SK-N-SH treated with all-trans-retinoic acid at 6 μM for 48 hours (cell line): ENCODE measurements around the gene GALM.

Experiments
- ATAC-seq: fragments of 200-7000 bp; cut with Tn5 transposase; 3 replicates; pipeline ENCODE4 v1.9.1; 2020; ENCODE audit warnings: mild to moderate bottlenecking, moderate library complexity
- ARNTL ChIP-seq: fragments of 450-650 bp; formaldehyde crosslinking; IDR thresholded peaks from 2 replicates; pipeline ENCODE4 v1.5.0; 2020; ENCODE audit warnings: low read depth, mild to moderate bottlenecking, moderate library complexity, borderline replicate concordance
- BACH2 ChIP-seq: fragments of 250-450 bp; sonication (Bioruptor Pico); IDR thresholded peaks from 2 replicates; pipeline ENCODE4 v1.9.0; 2021; ENCODE audit warnings: mild to moderate bottlenecking, borderline replicate concordance
- CSDC2 ChIP-seq: fragments of 250-450 bp; sonication (Bioruptor Pico); IDR thresholded peaks from 2 replicates; pipeline ENCODE4 v1.5.0; 2020; ENCODE audit warnings: mild to moderate bottlenecking, moderate library complexity
- ESRRG ChIP-seq: fragments of 250-450 bp; sonication (Bioruptor Pico); IDR thresholded peaks from 2 replicates; pipeline ENCODE4 v1.6.1; 2021; ENCODE audit warnings: mild to moderate bottlenecking
- GLIS3 ChIP-seq: fragments of 250-450 bp; sonication (Bioruptor Pico); IDR thresholded peaks from 2 replicates; pipeline ENCODE4 v1.5.0; 2020; ENCODE audit warnings: mild to moderate bottlenecking, moderate library complexity
- ISL1 ChIP-seq: fragments of 250-450 bp; sonication (Bioruptor Pico); IDR thresholded peaks from 2 replicates; pipeline ENCODE4 v2.1.2; 2022; ENCODE audit warnings: mild to moderate bottlenecking, moderate library complexity
- OSR1 ChIP-seq: fragments of 250-450 bp; sonication (Bioruptor Pico); IDR thresholded peaks from 2 replicates; pipeline ENCODE4 v1.8.0; 2022; ENCODE audit warnings: moderate library complexity, mild to moderate bottlenecking, inconsistent platforms
- PPARA ChIP-seq: fragments of 250-450 bp; sonication (Bioruptor Pico); IDR thresholded peaks from 2 replicates; pipeline ENCODE4 v1.5.0; 2020; ENCODE audit warnings: mild to moderate bottlenecking, borderline replicate concordance
- RARB ChIP-seq: fragments of 250-450 bp; sonication (Bioruptor Pico); IDR thresholded peaks from 2 replicates; pipeline ENCODE4 v1.8.0; 2021; ENCODE audit warnings: mild to moderate bottlenecking, moderate library complexity
- SNAI2 ChIP-seq: fragments of 250-450 bp; sonication (Bioruptor Pico); IDR thresholded peaks from 2 replicates; pipeline ENCODE4 v1.5.0; 2020; ENCODE audit warnings: mild to moderate bottlenecking, moderate library complexity
- TCF4 ChIP-seq: fragments of 250-450 bp; sonication (Bioruptor Pico); IDR thresholded peaks from 2 replicates; pipeline ENCODE4 v1.8.0; 2021; ENCODE audit warnings: mild to moderate bottlenecking, moderate library complexity, borderline replicate concordance
- TOX ChIP-seq: fragments of 250-450 bp; sonication (Bioruptor Pico); IDR thresholded peaks from 2 replicates; pipeline ENCODE4 v1.8.0; 2021; ENCODE audit warnings: mild to moderate bottlenecking, moderate library complexity, borderline replicate concordance
- ZC3H10 ChIP-seq: fragments of 250-450 bp; sonication (Bioruptor Pico); IDR thresholded peaks from 2 replicates; pipeline ENCODE4 v1.5.1; 2021; ENCODE audit warnings: mild to moderate bottlenecking, moderate library complexity
- ZFP3 ChIP-seq: fragments of 250-450 bp; sonication (Bioruptor Pico); IDR thresholded peaks from 2 replicates; pipeline ENCODE4 v1.5.0; 2020; ENCODE audit warnings: mild to moderate bottlenecking, moderate library complexity
- ZFP30 ChIP-seq: fragments of 450-650 bp; formaldehyde crosslinking; IDR thresholded peaks from 2 replicates; pipeline ENCODE4 v1.5.0; 2022; ENCODE audit warnings: mild to moderate bottlenecking, moderate library complexity
- ZNF565 ChIP-seq: fragments of 450-650 bp; formaldehyde crosslinking; conservative IDR thresholded peaks from 2 replicates; pipeline ENCODE4 v1.5.0; 2020; ENCODE audit warnings: low read depth, mild to moderate bottlenecking, moderate library complexity
- ZNF70 ChIP-seq: fragments of 450-650 bp; formaldehyde crosslinking; IDR thresholded peaks from 2 replicates; pipeline ENCODE4 v1.5.0; 2020; ENCODE audit warnings: mild to moderate bottlenecking, moderate library complexity
- TF ChIP-seq, protein P1 (sequence below): fragments of 250-450 bp; sonication (Bioruptor Pico); IDR thresholded peaks from 2 replicates; pipeline ENCODE4 v1.8.0; 2020; ENCODE audit warnings: mild to moderate bottlenecking, moderate library complexity, borderline replicate concordance
- TF ChIP-seq, protein P2 (sequence below): fragments of 250-450 bp; sonication (Bioruptor Pico); IDR thresholded peaks from 2 replicates; pipeline ENCODE4 v1.8.0; 2021; ENCODE audit warnings: low read depth, mild to moderate bottlenecking, moderate library complexity, borderline replicate concordance
- TF ChIP-seq, protein P3 (sequence below): fragments of 250-450 bp; sonication (Bioruptor Pico); IDR thresholded peaks from 2 replicates; pipeline ENCODE4 v1.5.0; 2020; ENCODE audit warnings: mild to moderate bottlenecking, moderate library complexity
- TF ChIP-seq, protein P4 (sequence below): fragments of 250-450 bp; sonication (Bioruptor Pico); IDR thresholded peaks from 2 replicates; pipeline ENCODE4 v1.5.1; 2021; ENCODE audit warnings: mild to moderate bottlenecking, moderate library complexity

GALM gene

DNA sequence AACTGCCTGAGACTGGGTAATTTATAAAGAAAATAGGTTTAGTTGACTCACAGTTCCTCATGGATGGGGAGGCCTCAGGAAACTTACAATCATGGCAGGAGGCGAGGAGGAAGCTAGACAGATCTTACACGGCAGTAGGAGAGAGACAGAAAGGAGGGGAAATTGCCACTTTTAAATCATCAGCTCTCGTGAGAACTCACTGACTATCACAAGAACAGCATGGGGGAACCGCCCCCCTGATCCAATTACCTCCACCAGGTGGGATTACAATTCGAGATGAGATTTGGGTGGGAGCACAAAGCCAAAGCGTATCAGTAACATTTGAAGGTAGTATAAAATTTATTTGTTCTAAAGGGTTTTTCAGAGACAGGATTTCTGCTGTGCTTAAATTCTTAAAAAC, 5.4 kb downstream of the GALM start:
- no peak for TF ChIP-seq ISL1 (CRISPR knock-in tag)
- no peak for TF ChIP-seq GLIS3 (CRISPR knock-in tag)
- TF ChIP-seq ZC3H10 (CRISPR knock-in tag) = no peak
- TF ChIP-seq TOX (CRISPR knock-in tag) = no peak
- TF ChIP-seq RARB (CRISPR knock-in tag) = no peak
- TF ChIP-seq, protein P1, sequence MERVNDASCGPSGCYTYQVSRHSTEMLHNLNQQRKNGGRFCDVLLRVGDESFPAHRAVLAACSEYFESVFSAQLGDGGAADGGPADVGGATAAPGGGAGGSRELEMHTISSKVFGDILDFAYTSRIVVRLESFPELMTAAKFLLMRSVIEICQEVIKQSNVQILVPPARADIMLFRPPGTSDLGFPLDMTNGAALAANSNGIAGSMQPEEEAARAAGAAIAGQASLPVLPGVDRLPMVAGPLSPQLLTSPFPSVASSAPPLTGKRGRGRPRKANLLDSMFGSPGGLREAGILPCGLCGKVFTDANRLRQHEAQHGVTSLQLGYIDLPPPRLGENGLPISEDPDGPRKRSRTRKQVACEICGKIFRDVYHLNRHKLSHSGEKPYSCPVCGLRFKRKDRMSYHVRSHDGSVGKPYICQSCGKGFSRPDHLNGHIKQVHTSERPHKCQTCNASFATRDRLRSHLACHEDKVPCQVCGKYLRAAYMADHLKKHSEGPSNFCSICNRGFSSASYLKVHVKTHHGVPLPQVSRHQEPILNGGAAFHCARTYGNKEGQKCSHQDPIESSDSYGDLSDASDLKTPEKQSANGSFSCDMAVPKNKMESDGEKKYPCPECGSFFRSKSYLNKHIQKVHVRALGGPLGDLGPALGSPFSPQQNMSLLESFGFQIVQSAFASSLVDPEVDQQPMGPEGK = no peak
- no peak for TF ChIP-seq ARNTL (CRISPR knock-in tag)
- TF ChIP-seq, protein P2, sequence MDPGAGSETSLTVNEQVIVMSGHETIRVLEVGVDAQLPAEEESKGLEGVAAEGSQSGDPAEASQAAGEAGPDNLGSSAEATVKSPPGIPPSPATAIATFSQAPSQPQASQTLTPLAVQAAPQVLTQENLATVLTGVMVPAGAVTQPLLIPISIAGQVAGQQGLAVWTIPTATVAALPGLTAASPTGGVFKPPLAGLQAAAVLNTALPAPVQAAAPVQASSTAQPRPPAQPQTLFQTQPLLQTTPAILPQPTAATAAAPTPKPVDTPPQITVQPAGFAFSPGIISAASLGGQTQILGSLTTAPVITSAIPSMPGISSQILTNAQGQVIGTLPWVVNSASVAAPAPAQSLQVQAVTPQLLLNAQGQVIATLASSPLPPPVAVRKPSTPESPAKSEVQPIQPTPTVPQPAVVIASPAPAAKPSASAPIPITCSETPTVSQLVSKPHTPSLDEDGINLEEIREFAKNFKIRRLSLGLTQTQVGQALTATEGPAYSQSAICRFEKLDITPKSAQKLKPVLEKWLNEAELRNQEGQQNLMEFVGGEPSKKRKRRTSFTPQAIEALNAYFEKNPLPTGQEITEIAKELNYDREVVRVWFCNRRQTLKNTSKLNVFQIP = no peak
- TF ChIP-seq ZFP3 (CRISPR knock-in tag) = no peak
- TF ChIP-seq TCF4 (CRISPR knock-in tag) = no peak
- TF ChIP-seq OSR1 (CRISPR knock-in tag) = no peak
- no peak for TF ChIP-seq SNAI2 (CRISPR knock-in tag)
- no peak for TF ChIP-seq PPARA (CRISPR knock-in tag)
- no peak for TF ChIP-seq ZFP30 (CRISPR knock-in tag)
- no peak for TF ChIP-seq ESRRG (CRISPR knock-in tag)
- no peak for TF ChIP-seq CSDC2
- TF ChIP-seq, protein P3, sequence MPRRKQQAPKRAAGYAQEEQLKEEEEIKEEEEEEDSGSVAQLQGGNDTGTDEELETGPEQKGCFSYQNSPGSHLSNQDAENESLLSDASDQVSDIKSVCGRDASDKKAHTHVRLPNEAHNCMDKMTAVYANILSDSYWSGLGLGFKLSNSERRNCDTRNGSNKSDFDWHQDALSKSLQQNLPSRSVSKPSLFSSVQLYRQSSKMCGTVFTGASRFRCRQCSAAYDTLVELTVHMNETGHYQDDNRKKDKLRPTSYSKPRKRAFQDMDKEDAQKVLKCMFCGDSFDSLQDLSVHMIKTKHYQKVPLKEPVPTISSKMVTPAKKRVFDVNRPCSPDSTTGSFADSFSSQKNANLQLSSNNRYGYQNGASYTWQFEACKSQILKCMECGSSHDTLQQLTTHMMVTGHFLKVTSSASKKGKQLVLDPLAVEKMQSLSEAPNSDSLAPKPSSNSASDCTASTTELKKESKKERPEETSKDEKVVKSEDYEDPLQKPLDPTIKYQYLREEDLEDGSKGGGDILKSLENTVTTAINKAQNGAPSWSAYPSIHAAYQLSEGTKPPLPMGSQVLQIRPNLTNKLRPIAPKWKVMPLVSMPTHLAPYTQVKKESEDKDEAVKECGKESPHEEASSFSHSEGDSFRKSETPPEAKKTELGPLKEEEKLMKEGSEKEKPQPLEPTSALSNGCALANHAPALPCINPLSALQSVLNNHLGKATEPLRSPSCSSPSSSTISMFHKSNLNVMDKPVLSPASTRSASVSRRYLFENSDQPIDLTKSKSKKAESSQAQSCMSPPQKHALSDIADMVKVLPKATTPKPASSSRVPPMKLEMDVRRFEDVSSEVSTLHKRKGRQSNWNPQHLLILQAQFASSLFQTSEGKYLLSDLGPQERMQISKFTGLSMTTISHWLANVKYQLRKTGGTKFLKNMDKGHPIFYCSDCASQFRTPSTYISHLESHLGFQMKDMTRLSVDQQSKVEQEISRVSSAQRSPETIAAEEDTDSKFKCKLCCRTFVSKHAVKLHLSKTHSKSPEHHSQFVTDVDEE (CRISPR knock-in tag) = no peak
- TF ChIP-seq ZNF70 (CRISPR knock-in tag) = no peak
- TF ChIP-seq BACH2 = no peak
- TF ChIP-seq, protein P4, sequence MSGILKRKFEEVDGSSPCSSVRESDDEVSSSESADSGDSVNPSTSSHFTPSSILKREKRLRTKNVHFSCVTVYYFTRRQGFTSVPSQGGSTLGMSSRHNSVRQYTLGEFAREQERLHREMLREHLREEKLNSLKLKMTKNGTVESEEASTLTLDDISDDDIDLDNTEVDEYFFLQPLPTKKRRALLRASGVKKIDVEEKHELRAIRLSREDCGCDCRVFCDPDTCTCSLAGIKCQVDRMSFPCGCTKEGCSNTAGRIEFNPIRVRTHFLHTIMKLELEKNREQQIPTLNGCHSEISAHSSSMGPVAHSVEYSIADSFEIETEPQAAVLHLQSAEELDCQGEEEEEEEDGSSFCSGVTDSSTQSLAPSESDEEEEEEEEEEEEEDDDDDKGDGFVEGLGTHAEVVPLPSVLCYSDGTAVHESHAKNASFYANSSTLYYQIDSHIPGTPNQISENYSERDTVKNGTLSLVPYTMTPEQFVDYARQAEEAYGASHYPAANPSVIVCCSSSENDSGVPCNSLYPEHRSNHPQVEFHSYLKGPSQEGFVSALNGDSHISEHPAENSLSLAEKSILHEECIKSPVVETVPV (CRISPR knock-in tag) = no peak
- no peak for ATAC-seq

DNA sequence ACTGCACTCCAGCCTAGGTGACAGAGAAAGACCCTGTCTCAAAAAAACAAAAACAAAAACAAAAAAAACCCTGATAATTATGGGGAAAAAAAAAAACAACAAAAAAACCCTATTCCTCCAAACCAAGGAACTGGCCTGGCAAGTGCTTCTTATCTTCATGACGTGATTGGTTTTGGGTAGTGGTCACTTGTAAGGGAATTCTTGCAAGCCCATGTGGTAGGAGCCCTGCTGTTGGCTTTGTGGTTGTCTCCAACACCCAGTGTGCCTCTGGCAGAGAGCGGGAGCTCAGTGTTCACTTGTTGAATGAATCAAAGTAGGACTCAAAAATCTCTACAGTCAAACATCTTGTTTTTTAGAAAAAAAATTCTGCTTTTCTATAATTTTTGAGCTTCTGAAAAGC, 6.0 kb downstream of the GALM start:
- ATAC-seq = no peak
- TF ChIP-seq, protein P2 = no peak
- TF ChIP-seq TOX (CRISPR knock-in tag) = no peak
- TF ChIP-seq, protein P4 (CRISPR knock-in tag) = no peak
- no peak for TF ChIP-seq ZNF565 (CRISPR knock-in tag)
- TF ChIP-seq ESRRG (CRISPR knock-in tag) = no peak
- TF ChIP-seq RARB (CRISPR knock-in tag) = no peak
- TF ChIP-seq, all 23 proteins: peak for 0
